DND-41 (cell line): ENCODE results near the gene CELSR1.

Experiments
- CTCF ChIP-seq: IDR thresholded peaks from 2 replicates; pipeline ENCODE4 v1.5.1; 2012; ENCODE audit warnings: borderline replicate concordance, low read length, moderate library complexity, mild to moderate bottlenecking; ENCODE audit not compliant: poor library complexity, severe bottlenecking; ENCODE audit errors: extremely low read depth
- EZH2 ChIP-seq: IDR thresholded peaks from 3 replicates; pipeline ENCODE4 v1.6.1; 2012; ENCODE audit warnings: borderline replicate concordance, low read depth, mild to moderate bottlenecking, moderate library complexity, low read length, inconsistent platforms; ENCODE audit not compliant: severe bottlenecking

- no peak for TF ChIP-seq CTCF
- TF ChIP-seq EZH2: no peak
Observed at GRCh38 chr22:46337870-46338269, 199.6 kb downstream of the CELSR1 start.
